Trophoblast cell (in vitro differentiated cells and primary cell): ENCODE measurements around the gene DSCAM.
A peak's percentile ranks its signal among the peaks of the same experiment; 100 is the strongest.

Experiments used
- DNase-seq, 2 donors: peaks; one replicate each; pipeline ENCODE4 v3.0.0-alpha.2; 2016
- H2AFZ ChIP-seq: 2 replicates; pipeline ENCODE4 v1.6.1; 2013; ENCODE audit warnings: low read length, moderate library complexity, mild to moderate bottlenecking; ENCODE audit not compliant: insufficient read depth, poor library complexity
- H2AK5ac ChIP-seq: 2 replicates; pipeline ENCODE4 v1.6.1; 2013; ENCODE audit warnings: mild to moderate bottlenecking, low read length
- H2BK120ac ChIP-seq: 2 replicates; pipeline ENCODE4 v1.6.1; 2013; ENCODE audit warnings: low read length, mild to moderate bottlenecking, moderate library complexity; ENCODE audit not compliant: insufficient read depth, poor library complexity
- H2BK12ac ChIP-seq: 2 replicates; pipeline ENCODE4 v1.6.1; 2013; ENCODE audit warnings: mild to moderate bottlenecking, low read length, moderate library complexity
- H2BK5ac ChIP-seq: 2 replicates; pipeline ENCODE4 v1.6.1; 2013; ENCODE audit warnings: low read length, low read depth, moderate library complexity, mild to moderate bottlenecking; ENCODE audit not compliant: poor library complexity
- H3K14ac ChIP-seq: 2 replicates; pipeline ENCODE4 v1.6.1; 2013; ENCODE audit warnings: mild to moderate bottlenecking, low read length
- H3K18ac ChIP-seq: 2 replicates; pipeline ENCODE4 v1.6.1; 2013; ENCODE audit warnings: mild to moderate bottlenecking, low read length
- H3K23ac ChIP-seq: 2 replicates; pipeline ENCODE4 v1.6.1; 2013; ENCODE audit warnings: low read length
- H3K27ac ChIP-seq: 2 replicates; pipeline ENCODE4 v1.5.1; 2013; ENCODE audit warnings: low read depth, mild to moderate bottlenecking, inconsistent platforms, low read length, moderate library complexity
- H3K27me3 ChIP-seq: 2 replicates; pipeline ENCODE4 v1.6.1; 2013; ENCODE audit warnings: inconsistent platforms, mild to moderate bottlenecking, low read length, moderate library complexity; ENCODE audit not compliant: insufficient read depth
- H3K36me3 ChIP-seq, 2 experiments: 1 replicate in 1 of 2; 2 replicates in 1 of 2; pipeline ENCODE4 v1.6.1; 2013; ENCODE audit warnings: low read length in 2 of 2, mild to moderate bottlenecking in 2 of 2, moderate library complexity in 1 of 2; ENCODE audit not compliant: insufficient read depth in 2 of 2, control insufficient read depth in 1 of 2
- H3K4ac ChIP-seq: 2 replicates; pipeline ENCODE4 v1.6.1; 2013; ENCODE audit warnings: low read depth, mild to moderate bottlenecking, low read length, moderate library complexity
- H3K4me1 ChIP-seq, 2 experiments: 1 replicate in 1 of 2; 2 replicates in 1 of 2; pipeline ENCODE4 v1.6.1; 2013; ENCODE audit warnings: low read length in 2 of 2, mild to moderate bottlenecking in 2 of 2, moderate library complexity in 1 of 2; ENCODE audit not compliant: insufficient read depth in 2 of 2, control insufficient read depth in 1 of 2
- H3K4me2 ChIP-seq: 2 replicates; pipeline ENCODE4 v1.6.1; 2013; ENCODE audit warnings: inconsistent platforms, mild to moderate bottlenecking, low read length, moderate library complexity
- H3K4me3 ChIP-seq: 2 replicates; pipeline ENCODE4 v1.5.1; 2013; ENCODE audit warnings: mild to moderate bottlenecking, low read depth, low read length, inconsistent platforms
- H3K79me1 ChIP-seq: one replicate; pipeline ENCODE4 v1.6.1; 2013; ENCODE audit warnings: low read length
- H3K79me2 ChIP-seq: 2 replicates; pipeline ENCODE4 v1.6.1; 2013; ENCODE audit warnings: low read length, mild to moderate bottlenecking; ENCODE audit not compliant: control insufficient read depth, insufficient read depth, poor library complexity
- H3K9ac ChIP-seq: 2 replicates; pipeline ENCODE4 v1.6.1; 2013; ENCODE audit warnings: mild to moderate bottlenecking, low read length
- H3K9me3 ChIP-seq: 2 replicates; pipeline ENCODE4 v1.6.1; 2013; ENCODE audit warnings: low read depth, mild to moderate bottlenecking, control low read depth, inconsistent platforms, low read length; ENCODE audit not compliant: insufficient read depth
- H4K12ac ChIP-seq: 2 replicates; pipeline ENCODE4 v1.6.1; 2013; ENCODE audit warnings: low read depth, mild to moderate bottlenecking, low read length, moderate library complexity
- H4K8ac ChIP-seq: 2 replicates; pipeline ENCODE4 v1.6.1; 2013; ENCODE audit warnings: low read depth, mild to moderate bottlenecking, low read length, moderate library complexity
- H4K91ac ChIP-seq: one replicate; pipeline ENCODE4 v1.6.1; 2013; ENCODE audit warnings: low read depth, mild to moderate bottlenecking, low read length, moderate library complexity
- WGBS: extraction: QIAGEN DNeasy Blood & Tissue Kit; methylation state at CpG from one replicate; pipeline ENCODE4 v1.1.7; 2013; ENCODE audit warnings: missing lambda C conversion rate; ENCODE audit not compliant: insufficient read length, insufficient coverage; ENCODE audit errors: extremely low coverage; 5-methylcytosine and 5-hydroxymethylcytosine counted together

Gene DSCAM

DNA sequence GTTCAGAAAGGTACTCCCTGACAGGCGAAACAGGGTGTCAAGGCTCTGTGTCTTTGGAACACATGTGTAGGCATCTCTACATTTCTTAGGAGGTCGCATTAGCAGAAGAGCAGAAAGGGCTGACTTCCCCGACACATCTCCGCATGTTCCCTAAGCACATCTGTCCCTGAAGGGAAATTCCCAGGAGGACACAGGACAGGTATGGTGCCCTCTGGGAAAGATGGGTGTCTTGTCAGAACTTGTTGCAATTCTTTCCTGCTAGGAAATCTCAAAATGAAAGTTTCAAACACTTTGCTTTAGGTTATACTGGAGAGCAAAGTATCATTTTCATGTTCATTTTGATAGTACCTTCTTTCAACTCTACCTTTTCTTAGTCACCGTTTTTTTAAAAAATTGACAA lies 2.0 kb downstream of the DSCAM start:
- no CpG with 5 or more reads among the region's 5 CpGs for WGBS
- Histone ChIP-seq H2BK5ac (no peak overlapping the region), H4K91ac (no peak overlapping the region)

DNA sequence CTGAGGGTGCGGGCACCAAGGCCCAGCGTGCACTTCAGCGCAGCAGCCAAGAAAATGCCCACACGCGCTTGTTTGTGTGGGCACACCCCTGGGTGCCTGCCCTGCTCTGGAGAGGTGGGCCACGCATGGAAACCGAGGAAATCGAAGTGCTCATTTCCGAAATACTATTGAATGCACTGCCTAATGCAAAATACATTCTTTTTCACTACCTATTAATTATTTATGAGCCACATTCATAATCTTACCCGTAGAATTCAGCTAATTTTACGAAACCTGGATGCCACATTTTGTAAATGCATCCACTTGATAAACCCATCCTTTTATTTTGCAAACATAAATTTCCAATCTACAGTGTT lies 4.8 kb downstream of the DSCAM start:
- Histone ChIP-seq H4K12ac (no peak overlapping the region), H4K8ac (no peak overlapping the region), H3K79me1 (no peaks in the 10 kb centered on the region), H3K27ac (no peak overlapping the region), H4K91ac (no peak overlapping the region), H3K27me3 (peaks cover 20% of the 10 kb centered on the region), H3K36me3 (no peaks in the 10 kb centered on the region), H2AFZ (no peak overlapping the region), H3K4me2 (peak overlapping the region; percentile 18), H3K18ac (no peak overlapping the region), H3K9ac (no peak overlapping the region), H3K4me3 (no peak overlapping the region), H3K14ac (no peak overlapping the region), H2AK5ac (no peak overlapping the region), H3K9me3 (no peaks in the 10 kb centered on the region), H2BK12ac (no peak overlapping the region), H3K4ac (no peak overlapping the region), H2BK120ac (no peak overlapping the region), H2BK5ac (no peak overlapping the region), H3K23ac (no peak overlapping the region), H3K79me2 (no peaks in the 10 kb centered on the region), H3K4me1 (peaks cover 3 to 5% of the 10 kb centered on the region in 2 experiments)
- DNase-seq, result no peak
- WGBS, result no CpG with 5 or more reads among the region's 11 CpGs

More for the DNA sequence above, 2.0 kb downstream of the DSCAM start:
- no peaks in the 10 kb centered on the region for H3K36me3 ChIP-seq
- H2BK12ac ChIP-seq, result no peak overlapping the region
- no peak overlapping the region for H3K18ac ChIP-seq
- peak in 1 of 2 donors; percentile 33 for DNase-seq
- no peak overlapping the region for H2AK5ac ChIP-seq
- no peak overlapping the region for H3K4me2 ChIP-seq
- no peak overlapping the region for H2BK120ac ChIP-seq
- H3K27ac ChIP-seq, result no peak overlapping the region
- H3K9ac ChIP-seq, result no peak overlapping the region
- no peak overlapping the region for H3K23ac ChIP-seq
- H3K4ac ChIP-seq, result no peak overlapping the region
- no peak overlapping the region for H4K8ac ChIP-seq
- peaks cover 2% of the 10 kb centered on the region for H3K9me3 ChIP-seq
- no peaks in the 10 kb centered on the region for H3K79me2 ChIP-seq
- peaks cover 3 to 5% of the 10 kb centered on the region in 2 experiments for H3K4me1 ChIP-seq
- H3K4me3 ChIP-seq, result no peak overlapping the region
- no peaks in the 10 kb centered on the region for H3K79me1 ChIP-seq
- H3K14ac ChIP-seq, result no peak overlapping the region
- peaks cover 25% of the 10 kb centered on the region for H3K27me3 ChIP-seq
- no peak overlapping the region for H2AFZ ChIP-seq
- no peak overlapping the region for H4K12ac ChIP-seq

DNA sequence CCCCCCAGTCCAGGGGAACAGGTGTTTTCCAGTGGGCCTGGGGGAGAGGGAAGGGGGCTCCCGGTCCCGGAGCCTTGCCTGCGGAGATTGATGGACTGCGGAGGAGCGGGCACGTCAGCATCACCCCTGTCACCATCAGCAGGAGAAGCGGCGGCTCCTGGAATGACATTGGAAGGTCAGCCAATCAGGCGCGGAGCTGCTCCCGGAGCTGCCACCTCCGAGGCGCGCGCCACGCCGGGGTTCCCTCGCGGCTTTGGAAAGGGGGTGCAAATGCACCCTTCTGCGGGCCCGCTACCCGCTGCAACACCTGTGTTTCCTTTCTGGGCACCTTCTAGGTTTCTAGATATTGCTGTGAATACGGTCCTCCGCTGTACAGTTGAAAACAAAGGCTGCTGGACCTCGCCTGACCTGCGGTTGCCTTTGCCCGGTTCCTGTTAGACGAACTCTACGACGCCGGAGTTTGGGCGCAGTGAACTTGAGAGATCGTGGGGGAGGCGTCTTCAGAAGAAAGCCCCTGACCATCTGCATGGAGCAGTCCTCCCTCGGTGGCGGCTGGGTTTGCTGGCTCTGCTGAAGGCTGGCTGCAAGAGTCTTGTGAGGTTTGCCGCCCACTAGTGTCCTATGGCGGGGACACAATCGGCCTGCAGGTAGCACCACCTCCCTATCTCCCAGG lies 5.3 kb downstream of the DSCAM start:
- Histone ChIP-seq H4K91ac (no peak overlapping the region), H2BK5ac (no peak overlapping the region), H3K27me3 (peaks cover 15% of the 10 kb centered on the region), H3K14ac (no peak overlapping the region), H3K9me3 (no peaks in the 10 kb centered on the region), H3K27ac (no peak overlapping the region), H3K4me3 (peak overlapping the region; percentile 11), H3K18ac (no peak overlapping the region), H2BK12ac (no peak overlapping the region), H2BK120ac (no peak overlapping the region), H3K4me1 (peaks cover under 1 to 5% of the 10 kb centered on the region in 2 experiments), H3K9ac (no peak overlapping the region), H4K8ac (no peak overlapping the region), H3K23ac (no peak overlapping the region), H3K36me3 (no peaks in the 10 kb centered on the region), H3K4ac (no peak overlapping the region), H3K4me2 (peak overlapping the region; percentile 71), H2AFZ (no peak overlapping the region), H4K12ac (no peak overlapping the region), H2AK5ac (no peak overlapping the region), H3K79me1 (no peaks in the 10 kb centered on the region), H3K79me2 (no peaks in the 10 kb centered on the region)
- no CpG with 5 or more reads among the region's 39 CpGs for WGBS
- peak; percentile 53 to 59 for DNase-seq

DNA sequence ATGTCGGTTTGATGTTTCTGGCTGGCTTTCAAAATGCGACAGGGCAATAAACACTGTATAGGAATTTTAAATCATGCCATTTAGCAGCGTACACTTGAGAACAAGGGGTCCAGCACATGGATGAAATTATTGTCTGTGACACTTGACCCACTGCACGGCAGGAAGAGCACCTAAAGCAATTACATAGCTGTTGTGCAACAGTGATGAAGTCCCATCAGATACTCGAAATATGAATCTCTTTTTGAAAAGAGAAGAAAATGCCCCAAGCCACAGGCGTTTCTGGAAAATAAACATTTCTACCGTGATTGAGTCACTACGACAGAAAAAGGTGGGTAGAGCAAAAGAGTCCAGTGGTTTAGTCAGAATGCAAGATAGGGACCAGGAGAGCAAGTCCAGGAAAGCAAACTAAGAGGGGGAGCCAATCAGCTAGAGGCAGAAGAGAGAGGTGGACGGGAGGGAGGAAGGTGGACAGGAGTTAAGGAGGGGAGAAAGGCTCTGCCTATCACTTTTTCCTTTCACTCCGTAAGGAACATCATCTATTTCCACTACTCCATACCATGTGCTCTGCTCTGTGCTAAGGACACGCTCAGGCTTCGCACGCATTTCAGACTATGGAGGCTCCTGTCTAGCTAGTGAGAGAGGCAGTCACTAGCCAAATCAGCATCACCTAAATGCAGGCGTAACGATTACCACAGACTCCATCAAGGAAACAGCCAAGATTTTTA lies 6.4 kb downstream of the DSCAM start:
- no peak overlapping the region for H4K12ac ChIP-seq
- H3K79me1 ChIP-seq, result no peaks in the 10 kb centered on the region
- no peak overlapping the region for H3K9ac ChIP-seq
- peaks cover 11% of the 10 kb centered on the region for H3K27me3 ChIP-seq
- no peak overlapping the region for H2AFZ ChIP-seq
- H2AK5ac ChIP-seq, result no peak overlapping the region
- H3K4me3 ChIP-seq, result no peak overlapping the region
- H3K27ac ChIP-seq, result no peak overlapping the region
- H3K18ac ChIP-seq, result no peak overlapping the region
- peaks cover 0 to 5% of the 10 kb centered on the region in 2 experiments for H3K4me1 ChIP-seq
- H3K23ac ChIP-seq, result no peak overlapping the region
- no peak overlapping the region for H3K4me2 ChIP-seq
- H3K79me2 ChIP-seq, result no peaks in the 10 kb centered on the region
- no peak overlapping the region for H4K8ac ChIP-seq
- no peaks in the 10 kb centered on the region for H3K9me3 ChIP-seq
- H2BK12ac ChIP-seq, result no peak overlapping the region
- peak; percentile 84 to 97 for DNase-seq
- H3K14ac ChIP-seq, result no peak overlapping the region
- no peak overlapping the region for H2BK120ac ChIP-seq
- H3K36me3 ChIP-seq, result no peaks in the 10 kb centered on the region
- no peak overlapping the region for H4K91ac ChIP-seq
- no peak overlapping the region for H3K4ac ChIP-seq
- H2BK5ac ChIP-seq, result no peak overlapping the region
- WGBS, result no CpG with 5 or more reads among the region's 15 CpGs
